ENCODE results near the gene SOX6.

DNA sequence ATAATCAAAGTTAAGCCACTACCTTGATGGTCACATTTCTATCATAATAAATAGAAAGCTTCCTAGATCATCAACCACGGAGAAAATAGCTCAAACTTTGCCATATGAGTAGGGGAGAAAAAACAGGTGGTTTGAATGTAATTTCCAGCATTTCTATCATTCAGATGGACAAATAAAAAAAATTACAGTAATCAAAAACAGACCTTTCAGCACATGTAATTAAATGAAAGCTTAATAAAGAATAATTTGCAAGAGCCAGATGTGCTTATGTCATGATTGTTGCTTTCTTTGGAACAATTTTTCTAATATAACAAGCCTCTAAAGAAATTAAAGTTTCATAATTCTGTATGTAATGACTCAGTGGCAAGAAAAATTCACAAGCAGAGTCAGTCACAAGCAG is 297.0 kb downstream of the SOX6 start:
- no peak for TF ChIP-seq CTCF (conservative IDR thresholded peaks at IDR 0.05; ENCODE audit: low read length)
- TF ChIP-seq EZH2phosphoT487 (IDR thresholded peaks at IDR 0.05; ENCODE audit: borderline replicate concordance) = no peak

All from Loucy (cell line).